Measurements from ENCODE around the gene MEIS2. TPM values are rescaled to one million over a fixed set of nuclear protein-coding genes. Genes with fewer than 3 reads are reported as not detected.

MEIS2 gene
- total and polyA plus RNA-seq, 2 experiments from 2014 or later: 0.27 TPM; not detected in 1

DNA sequence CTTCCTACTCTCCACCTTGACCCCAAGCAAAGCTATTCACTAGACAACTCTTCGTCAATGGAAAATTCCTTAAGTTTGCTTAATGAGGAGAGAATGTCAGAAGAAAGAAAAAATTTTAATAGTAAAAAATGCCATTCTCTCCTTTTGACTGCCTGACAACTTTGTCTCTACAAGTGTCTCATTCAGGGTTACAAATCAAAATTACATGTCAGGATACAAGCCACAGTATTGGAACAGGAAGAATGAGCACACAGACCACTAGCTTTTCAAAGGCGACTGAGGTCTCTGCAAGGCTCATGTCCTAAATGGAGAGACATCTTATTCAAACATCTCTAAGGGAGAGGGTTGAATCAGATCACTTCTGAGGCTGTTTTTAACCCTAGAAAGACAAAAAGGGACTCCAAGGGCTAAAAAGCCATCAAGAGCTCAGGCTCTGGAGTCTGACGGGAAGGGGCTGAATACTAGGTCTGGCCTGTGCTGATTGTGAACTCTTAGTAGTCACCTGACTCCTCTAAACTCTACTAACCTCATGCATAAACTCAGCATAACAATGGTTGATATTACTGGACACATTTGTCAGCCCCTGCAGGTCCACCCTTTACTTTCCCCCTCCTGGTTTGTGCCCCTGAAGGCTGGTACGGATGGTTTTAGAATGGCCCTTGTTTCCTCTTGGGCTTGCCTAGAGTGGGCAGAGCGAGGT, 12.8 kb upstream of the MEIS2 start:
- H3F3A ChIP-seq (replicated peaks; ENCODE audit: low read depth): 0 out of 2 replicates have a peak, but pooled peaks cover 3% of the 10 kb centered on the region
- Mint-ChIP-seq H3K27ac (no peak overlapping the region), H3K9me3 (no peaks in the 10 kb centered on the region), H3K4me3 (no peak overlapping the region), H3K4me1 (peaks cover 56% of the 10 kb centered on the region), H3K36me3 (ENCODE audit: low read depth) (no peaks in the 10 kb centered on the region), H3K27me3 (ENCODE audit: insufficient read depth, low read depth, poor library complexity) (peaks cover 54% of the 10 kb centered on the region)
- H3K36me3 ChIP-seq (ENCODE audit: insufficient read depth): no peaks in the 10 kb centered on the region
- ATAC-seq (no peak), DNase-seq (ENCODE audit: low spot score) (no peak)
- peak overlapping the region; percentile 48 for H3K4me2 ChIP-seq
- TF ChIP-seq ZNF462 (CRISPR knock-in tag; IDR thresholded peaks at IDR 0.05): no peak
- no peak for TF ChIP-seq EZH2phosphoT487 (IDR thresholded peaks at IDR 0.05; ENCODE audit: unreplicated experiment)
- TF ChIP-seq, protein P1, sequence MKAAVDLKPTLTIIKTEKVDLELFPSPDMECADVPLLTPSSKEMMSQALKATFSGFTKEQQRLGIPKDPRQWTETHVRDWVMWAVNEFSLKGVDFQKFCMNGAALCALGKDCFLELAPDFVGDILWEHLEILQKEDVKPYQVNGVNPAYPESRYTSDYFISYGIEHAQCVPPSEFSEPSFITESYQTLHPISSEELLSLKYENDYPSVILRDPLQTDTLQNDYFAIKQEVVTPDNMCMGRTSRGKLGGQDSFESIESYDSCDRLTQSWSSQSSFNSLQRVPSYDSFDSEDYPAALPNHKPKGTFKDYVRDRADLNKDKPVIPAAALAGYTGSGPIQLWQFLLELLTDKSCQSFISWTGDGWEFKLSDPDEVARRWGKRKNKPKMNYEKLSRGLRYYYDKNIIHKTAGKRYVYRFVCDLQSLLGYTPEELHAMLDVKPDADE (IDR thresholded peaks at IDR 0.05): no peak
- no peak for TF ChIP-seq EZH2 (IDR thresholded peaks at IDR 0.05; ENCODE audit: low read depth, unreplicated experiment)
- TF ChIP-seq CREB1 (CRISPR knock-in tag; IDR thresholded peaks at IDR 0.05; ENCODE audit: low read depth): no peak
- no peaks in the 10 kb centered on the region; the same call in 1 of the 2 replicates for H4K20me1 ChIP-seq (replicated peaks; ENCODE audit: insufficient read depth)
- no peak overlapping the region for H3K27ac ChIP-seq (ENCODE audit: low read depth)
- H3K27me3 ChIP-seq (ENCODE audit: insufficient read depth): peaks cover 70% of the 10 kb centered on the region
- no peak overlapping the region for H2AFZ ChIP-seq
- H3K9me2 ChIP-seq (ENCODE audit: insufficient read depth): no peaks in the 10 kb centered on the region
- H3K4me1 ChIP-seq (ENCODE audit: insufficient read depth): peaks cover 54% of the 10 kb centered on the region
- H3K79me2 ChIP-seq (replicated peaks; ENCODE audit: insufficient read depth): no peaks in the 10 kb centered on the region
- no peak overlapping the region for H3K4me3 ChIP-seq
